ENCODE measurements around the gene GCC2. TPM values are rescaled to one million over a fixed set of nuclear protein-coding genes. Genes with fewer than 3 reads are reported as not detected.
A peak's percentile ranks its signal among the peaks of the same experiment; 100 is the strongest.

Gene GCC2
- total and polyA plus RNA-seq, 2 of the 13 experiments (the other 11 are each of a cell fraction or from before 2014, with no cell fraction given): 17.6 to 22.5 TPM

- TF ChIP-seq AHR (CRISPR knock-in tag; IDR thresholded peaks at IDR 0.05) (peak; percentile 65), U2AF1 (optimal IDR thresholded peaks at IDR 0.05; ENCODE audit: low read depth, low read length) (no peak), ZNF24 (IDR thresholded peaks at IDR 0.05) (no peak; the same call in 1 of the 2 replicates), E2F2 (CRISPR knock-in tag; IDR thresholded peaks at IDR 0.05; ENCODE audit: borderline replicate concordance) (no peak; the same call in 1 of the 2 replicates), ZBTB42 (CRISPR knock-in tag; IDR thresholded peaks at IDR 0.05) (peak; percentile 73; the same call in 1 of the 2 replicates), ZFP36L1 (CRISPR knock-in tag; IDR thresholded peaks at IDR 0.05) (0 out of 2 replicates have a peak, but pooled peaks have one; percentile 57), DDIT3 (CRISPR knock-in tag; IDR thresholded peaks at IDR 0.05) (no peak), PAF1 (CRISPR knock-in tag; IDR thresholded peaks at IDR 0.05) (no peak), BRD4 (CRISPR knock-in tag; IDR thresholded peaks at IDR 0.05) (no peak), ARID2 (CRISPR knock-in tag; IDR thresholded peaks at IDR 0.05; ENCODE audit: borderline replicate concordance) (peak; percentile 85; the same call in 1 of the 2 replicates), MTF2 (CRISPR knock-in tag; IDR thresholded peaks at IDR 0.05; ENCODE audit: borderline replicate concordance) (peak; percentile 77; the same call in 1 of the 2 replicates), ZNF780A (CRISPR knock-in tag; IDR thresholded peaks at IDR 0.05) (0 out of 2 replicates have a peak, but pooled peaks have one; percentile 63), ZNF143 (CRISPR knock-in tag; IDR thresholded peaks at IDR 0.05) (peak; percentile 49; the same call in 1 of the 2 replicates), GABPA (IDR thresholded peaks at IDR 0.05; ENCODE audit: low read depth, low read length) (peak; percentile 11; the same call in 1 of the 2 replicates), GABPA (CRISPR knock-in tag; IDR thresholded peaks at IDR 0.05; ENCODE audit: low read depth) (no peak), HMG20A (CRISPR knock-in tag; IDR thresholded peaks at IDR 0.05; ENCODE audit: borderline replicate concordance) (no peak), ZNF574 (CRISPR knock-in tag; IDR thresholded peaks at IDR 0.05) (peak; percentile 84), SAFB2 (CRISPR knock-in tag; IDR thresholded peaks at IDR 0.05; ENCODE audit: borderline replicate concordance, low read depth) (peak; percentile 87), ZNF432 (CRISPR knock-in tag; IDR thresholded peaks at IDR 0.05; ENCODE audit: borderline replicate concordance) (no peak), ZNF616 (CRISPR knock-in tag; IDR thresholded peaks at IDR 0.05; ENCODE audit: low read depth) (0 out of 2 replicates have a peak, but pooled peaks have one; percentile 12)
- TF ChIP-seq, protein P1, sequence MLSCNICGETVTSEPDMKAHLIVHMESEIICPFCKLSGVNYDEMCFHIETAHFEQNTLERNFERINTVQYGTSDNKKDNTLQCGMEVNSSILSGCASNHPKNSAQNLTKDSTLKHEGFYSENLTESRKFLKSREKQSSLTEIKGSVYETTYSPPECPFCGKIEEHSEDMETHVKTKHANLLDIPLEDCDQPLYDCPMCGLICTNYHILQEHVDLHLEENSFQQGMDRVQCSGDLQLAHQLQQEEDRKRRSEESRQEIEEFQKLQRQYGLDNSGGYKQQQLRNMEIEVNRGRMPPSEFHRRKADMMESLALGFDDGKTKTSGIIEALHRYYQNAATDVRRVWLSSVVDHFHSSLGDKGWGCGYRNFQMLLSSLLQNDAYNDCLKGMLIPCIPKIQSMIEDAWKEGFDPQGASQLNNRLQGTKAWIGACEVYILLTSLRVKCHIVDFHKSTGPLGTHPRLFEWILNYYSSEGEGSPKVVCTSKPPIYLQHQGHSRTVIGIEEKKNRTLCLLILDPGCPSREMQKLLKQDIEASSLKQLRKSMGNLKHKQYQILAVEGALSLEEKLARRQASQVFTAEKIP (CRISPR knock-in tag; IDR thresholded peaks at IDR 0.05; ENCODE audit: borderline replicate concordance): no peak
- TF ChIP-seq, protein P2, sequence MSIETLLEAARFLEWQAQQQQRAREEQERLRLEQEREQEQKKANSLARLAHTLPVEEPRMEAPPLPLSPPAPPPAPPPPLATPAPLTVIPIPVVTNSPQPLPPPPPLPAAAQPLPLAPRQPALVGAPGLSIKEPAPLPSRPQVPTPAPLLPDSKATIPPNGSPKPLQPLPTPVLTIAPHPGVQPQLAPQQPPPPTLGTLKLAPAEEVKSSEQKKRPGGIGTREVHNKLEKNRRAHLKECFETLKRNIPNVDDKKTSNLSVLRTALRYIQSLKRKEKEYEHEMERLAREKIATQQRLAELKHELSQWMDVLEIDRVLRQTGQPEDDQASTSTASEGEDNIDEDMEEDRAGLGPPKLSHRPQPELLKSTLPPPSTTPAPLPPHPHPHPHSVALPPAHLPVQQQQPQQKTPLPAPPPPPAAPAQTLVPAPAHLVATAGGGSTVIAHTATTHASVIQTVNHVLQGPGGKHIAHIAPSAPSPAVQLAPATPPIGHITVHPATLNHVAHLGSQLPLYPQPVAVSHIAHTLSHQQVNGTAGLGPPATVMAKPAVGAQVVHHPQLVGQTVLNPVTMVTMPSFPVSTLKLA (IDR thresholded peaks at IDR 0.05): no peak
These were observed 85.0 kb downstream of the GCC2 start, which contains the start of gene LIMS1 (continued) for GRCh38 chr2:108533832-108534583.
